ENCODE measurements around the gene CAPZA1.
"Not testable (repeated sequence)": the region's sequence is repeated elsewhere in the genome, so short reads cannot be mapped to it uniquely, and the experiment has no call there.

Gene CAPZA1

DNA sequence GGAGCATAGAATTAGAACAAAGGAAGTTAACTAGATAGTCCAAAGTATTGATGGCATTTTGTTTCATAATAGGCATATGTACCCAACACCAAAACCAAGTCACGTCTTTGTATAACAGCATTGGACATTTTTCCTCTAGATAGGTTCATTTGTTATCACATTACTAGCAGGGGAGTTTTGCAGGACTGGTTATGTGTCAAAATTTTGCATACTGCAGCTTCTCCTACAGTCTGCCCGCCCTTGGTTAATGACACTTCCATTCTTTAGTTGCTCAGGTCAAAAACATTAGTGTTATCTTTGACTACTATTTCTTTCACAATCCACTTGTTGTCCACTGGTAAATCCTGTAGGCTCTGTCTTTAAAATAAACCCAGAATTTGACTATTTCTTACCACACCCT, 8.9 kb downstream of the CAPZA1 start:
- no peak for DNase-seq

DNA sequence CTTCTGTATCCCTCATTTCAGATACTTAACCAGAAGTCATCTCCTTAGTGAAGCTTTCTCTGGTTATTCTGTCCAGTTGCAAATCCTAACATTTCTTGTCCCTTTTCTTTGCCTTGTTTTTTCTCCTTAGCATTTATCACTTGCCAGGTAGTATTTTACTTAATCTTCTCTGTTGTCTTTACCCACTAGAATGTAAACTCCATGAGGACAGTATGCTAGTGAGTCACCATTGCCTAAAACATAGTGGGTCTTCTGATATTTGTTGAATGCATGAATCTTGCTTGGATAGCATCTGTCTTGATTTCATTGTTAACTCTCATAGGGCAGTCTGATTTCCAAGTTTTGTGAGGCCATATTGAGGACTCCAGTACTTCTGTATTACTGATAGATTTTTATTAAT, 9.6 kb downstream of the CAPZA1 start:
- no peak for DNase-seq

DNA sequence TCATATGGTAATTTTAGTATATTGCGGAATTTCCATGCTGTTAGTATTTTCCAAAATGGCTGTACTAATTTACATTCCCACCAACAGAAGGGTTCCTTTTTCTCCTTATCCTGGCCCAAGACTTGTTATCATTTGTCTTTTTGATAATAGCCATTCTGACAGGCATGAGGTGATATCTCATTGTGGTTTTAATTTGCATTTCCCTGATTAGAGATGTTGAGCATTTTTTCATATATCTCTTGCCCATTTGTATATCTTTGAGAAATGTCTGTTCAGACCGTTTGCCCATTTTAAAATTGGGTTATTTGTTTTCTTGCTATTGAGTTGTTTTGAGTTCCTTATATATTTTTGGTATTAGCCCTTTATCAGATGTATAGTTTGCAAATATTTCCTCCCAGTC, 14.0 kb downstream of the CAPZA1 start:
- DNase-seq = no peak

DNA sequence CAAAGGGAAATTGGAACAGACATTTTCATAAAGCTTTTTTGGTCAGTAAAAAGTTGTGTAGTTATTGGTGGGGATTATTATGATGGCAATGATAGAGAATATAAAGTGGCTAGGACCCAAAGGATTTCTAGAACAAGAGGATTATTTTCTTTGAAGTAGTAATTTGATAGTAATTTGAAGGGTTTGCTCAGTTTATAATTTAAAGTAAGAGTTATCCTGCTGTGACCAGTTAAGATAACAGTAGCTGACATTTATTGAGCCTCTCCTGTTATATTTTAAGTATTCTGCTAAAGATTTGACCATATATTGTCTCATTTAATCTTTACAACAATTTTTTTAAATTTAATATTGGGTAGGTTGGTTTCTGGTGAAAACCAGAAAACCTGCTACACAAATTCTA, 14.7 kb downstream of the CAPZA1 start:
- no peak for DNase-seq

- no peak for DNase-seq
Observed at GRCh38 chr1:112636056-112636455, 16.4 kb downstream of the CAPZA1 start.

DNA sequence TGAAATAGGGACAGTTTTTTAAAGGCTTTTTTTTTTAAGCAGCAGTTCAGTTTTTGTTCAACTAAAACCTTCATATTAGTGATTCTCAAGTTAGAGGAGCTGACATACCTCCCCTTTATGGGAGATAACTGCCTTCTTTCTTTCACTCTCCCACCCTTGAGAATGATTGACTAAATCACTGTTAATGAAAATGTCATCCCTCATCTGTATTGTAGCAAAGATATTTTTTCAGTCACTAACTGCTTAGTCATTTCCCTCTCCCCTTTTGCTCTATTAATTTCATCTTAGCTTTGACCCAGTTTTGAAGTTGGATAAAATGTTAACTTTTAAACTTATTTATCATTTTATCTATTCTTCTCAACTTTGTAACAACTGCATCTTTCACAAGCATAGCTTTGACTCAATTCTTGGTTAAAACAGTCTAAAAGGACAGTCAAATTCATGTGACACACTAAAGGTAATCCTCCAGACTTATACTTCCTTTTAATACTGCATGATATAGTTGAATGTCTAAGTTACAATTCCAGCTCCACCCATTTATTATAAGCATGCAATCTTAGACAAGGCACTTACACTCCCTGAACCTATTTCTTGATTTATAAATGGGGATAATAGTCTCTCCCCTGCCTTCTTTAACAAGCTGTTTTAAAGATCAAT, 17.1 kb downstream of the CAPZA1 start:
- DNase-seq = no peak

DNA sequence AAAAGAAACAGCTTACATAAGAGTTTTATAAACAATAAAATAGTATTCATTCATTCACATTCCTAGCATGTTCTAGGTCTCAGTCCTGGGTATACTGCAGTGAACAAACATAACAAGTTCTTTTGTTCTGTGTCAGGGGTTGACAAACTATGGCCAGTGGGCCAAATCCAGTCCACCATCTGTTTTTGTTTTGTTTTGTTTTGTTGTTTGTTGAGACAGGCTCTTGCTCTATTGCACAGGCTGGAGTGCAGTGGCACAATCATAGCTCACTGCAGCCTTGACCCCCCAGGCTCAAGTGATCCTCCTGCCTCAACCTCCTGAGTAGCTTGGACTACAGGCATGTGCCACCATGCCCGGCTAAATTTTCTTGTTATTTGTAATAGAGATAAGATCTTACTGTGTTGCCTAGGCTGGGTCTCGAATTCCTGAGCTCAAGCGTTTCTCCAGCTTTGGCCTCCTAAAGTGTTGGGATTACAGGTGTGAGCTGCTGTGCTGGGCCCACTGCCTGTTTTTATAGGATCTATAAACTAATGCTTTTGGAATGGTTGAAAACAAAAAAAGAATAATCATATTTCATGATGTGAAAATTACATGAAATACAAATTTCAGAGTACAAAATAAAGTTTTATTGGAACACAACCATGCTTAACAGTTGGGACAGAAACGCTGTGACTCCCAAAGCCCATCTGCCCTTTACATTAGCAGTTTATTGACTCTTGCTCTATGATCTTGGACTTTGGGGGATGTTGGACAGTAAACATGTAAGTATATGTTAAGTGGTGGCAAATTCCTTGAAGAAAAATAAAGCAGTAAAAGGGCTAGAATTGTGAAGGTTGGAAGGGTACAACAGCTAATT, 17.9 kb downstream of the CAPZA1 start:
- peak; percentile 57 for DNase-seq

GRCh38 chr1:112638110-112638428, 18.4 kb downstream of the CAPZA1 start:
- no peak for DNase-seq

DNA sequence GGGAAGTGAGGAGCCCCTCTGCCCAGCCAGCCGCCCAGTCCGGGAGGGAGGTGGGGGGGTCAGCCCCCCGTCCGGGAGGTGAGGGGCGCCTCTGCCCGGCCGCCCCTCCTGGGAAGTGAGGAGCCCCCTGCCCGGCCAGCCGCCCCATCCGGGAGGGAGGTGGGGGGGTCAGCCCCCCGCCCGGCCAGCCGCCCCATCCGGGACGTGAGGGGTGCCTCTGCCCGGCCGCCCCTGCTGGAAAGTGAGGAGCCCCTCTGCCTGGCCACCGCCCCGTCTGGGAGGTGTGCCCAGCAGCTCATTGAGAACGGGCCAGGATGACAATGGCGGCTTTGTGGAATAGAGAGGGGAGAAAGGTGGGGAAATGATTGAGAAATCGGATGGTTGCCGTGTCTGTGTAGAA, 20.8 kb downstream of the CAPZA1 start:
- DNase-seq = not testable (repeated sequence)

DNA sequence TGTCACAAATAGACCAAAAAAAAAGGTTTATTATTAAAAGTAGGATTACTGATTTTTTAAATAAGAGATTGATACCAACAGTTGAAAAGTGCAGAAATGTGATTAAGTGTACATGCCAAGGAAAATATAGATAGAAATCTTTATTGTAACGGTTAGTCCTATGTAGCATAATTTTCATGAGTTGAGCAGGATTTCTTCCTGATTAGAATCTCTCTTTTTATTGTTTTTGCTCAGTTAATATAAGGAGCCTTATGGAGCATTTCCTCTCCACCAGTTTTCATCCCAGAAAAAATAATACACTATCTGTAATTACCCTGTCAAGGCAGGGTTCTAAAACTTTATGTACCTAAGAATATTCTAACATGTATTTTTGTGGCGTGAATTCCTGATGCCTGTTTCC, 23.4 kb downstream of the CAPZA1 start:
- DNase-seq = no peak

DNA sequence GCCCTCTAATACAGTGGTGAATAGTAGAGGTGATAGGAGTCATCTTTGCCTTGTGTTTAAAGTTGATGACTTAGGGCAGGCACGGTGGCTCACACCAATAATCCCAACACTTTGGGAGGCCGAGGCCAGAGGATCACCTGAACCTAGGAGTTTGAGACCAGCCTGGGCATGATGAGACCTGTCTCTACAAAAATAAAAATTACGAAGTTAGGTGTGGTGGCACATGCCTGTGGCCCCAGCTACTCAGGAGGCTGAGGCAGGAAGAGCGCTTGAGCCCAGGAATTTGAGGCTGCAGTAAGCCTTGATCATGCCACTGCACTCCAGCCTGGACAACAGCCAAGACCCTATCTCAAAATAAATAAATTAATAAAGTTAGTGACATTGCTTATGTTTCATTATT, 26.6 kb downstream of the CAPZA1 start:
- no peak for DNase-seq

DNA sequence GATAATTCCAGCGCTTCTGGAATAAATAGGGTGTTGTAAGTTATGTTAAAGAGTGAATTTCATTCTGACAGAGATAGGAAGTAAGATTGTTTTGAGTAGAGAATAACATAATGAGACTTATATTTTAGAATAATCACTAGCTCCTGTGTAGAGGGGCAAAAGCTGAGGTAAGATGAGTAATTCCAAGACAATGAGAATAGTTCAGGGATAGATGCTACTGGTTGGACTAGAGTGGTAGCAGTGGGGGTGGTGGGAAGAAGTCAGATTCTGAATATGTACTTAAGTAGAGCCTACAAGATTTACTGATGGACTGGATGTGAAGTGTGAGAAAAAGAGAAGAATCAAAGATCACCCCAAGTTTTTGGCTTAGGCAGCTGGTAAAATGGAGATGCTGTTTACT, 31.6 kb downstream of the CAPZA1 start:
- DNase-seq = no peak

DNA sequence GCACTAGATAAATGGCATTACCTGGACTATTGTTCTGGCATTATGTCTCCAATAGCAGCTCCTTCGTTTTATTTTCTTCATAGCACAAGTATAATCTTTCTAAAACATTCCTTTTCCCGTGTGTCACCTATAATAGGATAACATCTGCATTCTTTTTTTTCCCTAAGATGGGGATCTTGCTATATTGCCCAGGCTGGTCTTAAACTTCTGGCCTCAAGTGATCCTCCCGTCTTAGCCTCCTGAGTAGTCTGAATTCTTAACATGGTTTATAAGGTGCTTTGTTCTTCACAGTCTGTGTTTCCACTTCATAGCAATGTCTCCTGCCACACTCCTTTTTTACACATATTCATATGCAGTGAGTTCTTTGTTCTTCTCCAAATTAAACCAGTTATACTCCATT, 46.2 kb downstream of the CAPZA1 start:
- no peak for DNase-seq

GRCh38 chr1:112666946-112667345, 47.3 kb downstream of the CAPZA1 start:
- DNase-seq = no peak

- DNase-seq = no peak
Observed at GRCh38 chr1:112672009-112672408, 52.4 kb downstream of the CAPZA1 start.

GRCh38 chr1:112672842-112673241, 53.2 kb downstream of the CAPZA1 start:
- DNase-seq = no peak

DNA sequence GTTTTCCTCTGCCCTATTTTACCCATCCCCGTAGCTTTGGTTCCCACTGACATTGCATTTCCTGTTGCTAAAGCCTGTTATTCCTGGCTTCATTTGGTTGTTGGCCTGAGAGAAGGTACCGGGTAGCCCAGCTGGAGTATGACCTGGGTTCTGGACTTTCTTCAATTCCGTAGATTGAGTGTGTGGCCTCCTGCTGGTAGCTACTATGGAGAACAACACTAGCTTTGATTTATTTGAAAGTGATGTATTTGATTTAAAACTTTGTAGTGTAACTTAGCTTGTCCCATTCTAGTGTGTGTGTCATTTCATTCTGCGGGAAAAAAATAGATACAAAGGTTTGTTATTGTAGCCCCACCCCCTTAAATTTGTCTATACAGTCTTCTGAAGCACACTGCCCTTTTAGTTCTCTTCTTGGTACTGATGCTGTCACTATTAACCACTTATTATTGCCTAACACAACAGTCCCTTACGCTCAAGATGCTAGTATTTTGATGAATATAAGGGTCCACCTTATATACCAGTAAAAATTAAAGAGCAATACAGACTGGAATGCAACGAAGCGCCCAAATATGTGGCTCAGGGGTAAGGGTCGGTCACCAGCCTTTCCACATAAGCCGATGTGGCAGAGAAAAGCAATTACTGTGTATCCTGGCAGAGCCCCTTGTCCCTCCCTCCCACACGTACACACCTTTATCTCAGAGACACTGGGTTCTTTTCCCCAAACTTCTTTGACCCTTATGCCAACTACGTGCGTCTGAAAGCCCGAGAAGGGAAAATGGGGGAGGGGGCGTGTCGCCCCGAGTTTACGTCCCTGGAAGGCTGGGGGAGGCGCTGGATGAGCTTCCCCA, 54.2 kb downstream of the CAPZA1 start:
- peak; percentile 53 for DNase-seq

- DNase-seq = peak; percentile 53
Observed at GRCh38 chr1:112674440-112674985, 54.9 kb downstream of the CAPZA1 start, which contains the start of gene MOV10. Gene MOV10 (plus strand): TSS chr1:112674659. CDS start chr1:112674913, 254 bp downstream.

DNA sequence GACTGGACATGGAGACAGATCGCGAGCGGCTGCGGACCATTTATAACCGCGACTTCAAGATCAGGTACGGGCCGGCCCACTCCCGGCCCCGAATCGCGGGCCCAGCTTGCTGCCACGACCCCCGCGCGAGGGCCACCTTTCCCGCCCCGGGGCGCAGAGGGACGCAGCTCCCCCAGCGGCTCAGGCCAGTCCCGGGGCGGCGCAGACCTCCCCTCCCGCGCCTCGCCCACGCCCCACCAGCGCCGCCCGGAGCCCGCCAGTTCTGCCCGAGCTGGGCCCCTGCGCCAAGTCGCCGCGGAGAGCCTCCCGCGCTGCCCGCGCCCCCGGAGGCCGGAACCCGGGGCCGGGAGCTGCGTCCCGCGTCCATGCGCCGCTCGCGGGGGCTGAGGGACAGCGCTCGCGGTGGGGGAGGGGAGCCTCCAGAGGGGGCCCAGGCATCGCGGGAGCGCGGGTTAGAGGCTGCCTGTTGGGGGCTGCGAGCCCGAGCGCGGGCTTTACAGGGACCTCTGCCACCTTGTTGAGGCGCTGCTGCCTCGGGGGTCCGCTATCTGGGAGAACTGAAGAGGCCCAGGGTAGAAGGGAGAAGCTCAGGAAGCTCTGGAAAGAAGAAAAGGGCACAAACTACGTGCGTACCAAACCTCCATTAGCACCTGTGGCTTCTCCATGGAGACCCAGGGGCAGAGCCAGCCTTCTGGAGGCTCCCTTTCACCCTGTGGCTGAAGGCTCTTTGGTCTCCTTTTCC, 55.5 kb downstream of the CAPZA1 start:
- peak; percentile 60 for DNase-seq

- DNase-seq = peak; percentile 28
Observed at GRCh38 chr1:112675728-112676381, 56.2 kb downstream of the CAPZA1 start.

GRCh38 chr1:112676543-112676942, 56.9 kb downstream of the CAPZA1 start:
- DNase-seq = no peak

DNA sequence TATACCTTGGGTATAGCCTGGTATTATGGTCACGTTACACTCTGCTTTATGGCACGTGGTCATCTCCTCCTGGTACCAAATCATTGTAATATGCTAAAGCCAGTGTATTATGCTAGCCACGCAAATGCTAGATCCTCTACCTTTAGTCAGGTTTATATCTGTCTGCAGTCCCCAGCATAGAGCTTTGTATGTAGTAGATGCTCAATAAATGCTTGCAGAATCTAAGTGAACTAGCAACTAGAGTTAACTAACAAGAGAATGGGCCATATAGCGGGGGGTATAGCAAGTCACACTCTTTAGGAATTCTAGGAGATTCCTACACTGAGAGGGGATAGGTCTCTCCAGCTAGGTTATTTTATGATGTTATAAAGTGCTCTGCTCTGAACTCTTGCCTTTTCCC, 57.9 kb downstream of the CAPZA1 start:
- DNase-seq = no peak
